ENCODE measurements around the gene STK16. TPM values are rescaled to one million over a fixed set of nuclear protein-coding genes. Genes with fewer than 3 reads are reported as not detected.

Gene STK16
- total and polyA plus RNA-seq, 2 of the 4 experiments (the other 2 are of a cell fraction): 44.4 to 50.1 TPM

- CTCF ChIA-PET: interaction anchor here (0.5 kb wide), 1 partner anchor 15 kb away, joined by 3 read pairs; no protein-coding TSS in a partner anchor
- in situ Hi-C loops (cut with MboI; ENCODE audit: low sequenced_read_pairs): no loop called here
- ATAC-seq (ENCODE audit: low read depth): no peak
Measured at GRCh38 chr2:219261024-219261855, 16.0 kb downstream of the STK16 start.

More at GRCh38 chr2:219261024-219261855, 16.0 kb downstream of the STK16 start:
- Histone ChIP-seq H3K56ac (ENCODE audit: extremely low read depth, insufficient read depth, low read length) (no peak overlapping the region), H4K5ac (ENCODE audit: low read depth, low read length) (no peak overlapping the region), H3K4me2 (ENCODE audit: low read depth, low read length) (no peak overlapping the region), H3K4me3 (ENCODE audit: insufficient read depth, low read depth, low read length) (no peak overlapping the region), H3K36me3 (ENCODE audit: control insufficient read depth, insufficient read depth, low read length) (no peaks in the 10 kb centered on the region), H4K20me1 (ENCODE audit: insufficient read depth, low read length) (no peaks in the 10 kb centered on the region), H2BK20ac (ENCODE audit: low read depth, low read length) (no peak overlapping the region), H3K18ac (ENCODE audit: low read depth, low read length) (no peak overlapping the region), H2BK120ac (ENCODE audit: low read depth, low read length) (no peak overlapping the region), H2AK5ac (ENCODE audit: low read depth, low read length) (no peak overlapping the region), H2AK9ac (replicated peaks; ENCODE audit: low read depth, low read length, poor library complexity) (no peak overlapping the region), H3K14ac (replicated peaks; ENCODE audit: low read depth, low read length) (no peak overlapping the region), H3K4ac (ENCODE audit: low read depth, low read length) (no peak overlapping the region), H3K4me1 (ENCODE audit: control insufficient read depth, insufficient read depth, low read length) (no peaks in the 10 kb centered on the region), H2BK5ac (ENCODE audit: low read depth, low read length, poor library complexity, severe bottlenecking) (no peak overlapping the region), H2AFZ (replicated peaks; ENCODE audit: low read length, poor library complexity) (no peak overlapping the region), H3K9ac (ENCODE audit: low read depth, low read length) (no peak overlapping the region), H4K8ac (ENCODE audit: low read depth in 2 of 2, low read length in 2 of 2) (no peak overlapping the region), H3K27me3 (ENCODE audit: control insufficient read depth, insufficient read depth, low read length) (peaks cover 35% of the 10 kb centered on the region), H3K27ac (ENCODE audit: insufficient read depth, low read length) (no peak overlapping the region), H3K79me1 (ENCODE audit: low read depth in 1 of 2, low read length in 2 of 2) (no peaks in the 10 kb centered on the region), H3K9me3 (ENCODE audit: control insufficient read depth, insufficient read depth, low read length) (no peaks in the 10 kb centered on the region), H3K9me1 (ENCODE audit: insufficient read depth, low read length) (no peaks in the 10 kb centered on the region), H2BK15ac (ENCODE audit: low read depth, low read length) (no peak overlapping the region), H4K91ac (ENCODE audit: insufficient read depth, low read depth, low read length) (no peak overlapping the region), H3K23ac (ENCODE audit: low read depth, low read length) (no peak overlapping the region)
- no peak for DNase-seq
- WGBS, 2 experiments (ENCODE audit: extremely low coverage in 2 of 2, insufficient read length in 1 of 2): 43% methylated on average over 1 of the region's 5 CpGs; no CpG with 5 or more reads in 1 of the 2 experiments
- TF ChIP-seq MAFK (IDR thresholded peaks at IDR 0.05; ENCODE audit: low read depth, low read length) (no peak), MAZ (IDR thresholded peaks at IDR 0.05; ENCODE audit: borderline replicate concordance, low read depth, low read length) (no peak), BHLHE40 (IDR thresholded peaks at IDR 0.05; ENCODE audit: low read depth, low read length) (no peak), RAD21 (IDR thresholded peaks at IDR 0.05; ENCODE audit: low read length) (no peak), MXI1 (IDR thresholded peaks at IDR 0.05; ENCODE audit: borderline replicate concordance, low read depth, low read length) (no peak), FOS (IDR thresholded peaks at IDR 0.05; ENCODE audit: low read depth, low read length) (no peak), NFE2L2 (IDR thresholded peaks at IDR 0.05; ENCODE audit: low read depth, low read length) (no peak), RFX5 (IDR thresholded peaks at IDR 0.05; ENCODE audit: low read depth, low read length) (no peak), CHD1 (IDR thresholded peaks at IDR 0.05; ENCODE audit: low read depth, low read length) (no peak)
- dilution Hi-C loops (cut with HindIII; ENCODE audit: low sequenced_read_pairs, unreplicated experiment): no loop called here
- intact Hi-C loops (cut with micrococcal nuclease): no loop called here
- POLR2A ChIA-PET (ENCODE audit: unreplicated experiment): no interaction called here
- no TSS peak for BruUV-seq (replicated peaks)

Measured in IMR-90 (cell line).